CD4-positive, alpha-beta T cell treated with Interferon gamma for 1 hour (primary cell): Measurements from ENCODE around the gene MSI2.

Experiments used
- DNase-seq: peaks from one replicate; pipeline ENCODE4 v3.0.0-alpha.2; 2020

The MSI2 gene

DNA sequence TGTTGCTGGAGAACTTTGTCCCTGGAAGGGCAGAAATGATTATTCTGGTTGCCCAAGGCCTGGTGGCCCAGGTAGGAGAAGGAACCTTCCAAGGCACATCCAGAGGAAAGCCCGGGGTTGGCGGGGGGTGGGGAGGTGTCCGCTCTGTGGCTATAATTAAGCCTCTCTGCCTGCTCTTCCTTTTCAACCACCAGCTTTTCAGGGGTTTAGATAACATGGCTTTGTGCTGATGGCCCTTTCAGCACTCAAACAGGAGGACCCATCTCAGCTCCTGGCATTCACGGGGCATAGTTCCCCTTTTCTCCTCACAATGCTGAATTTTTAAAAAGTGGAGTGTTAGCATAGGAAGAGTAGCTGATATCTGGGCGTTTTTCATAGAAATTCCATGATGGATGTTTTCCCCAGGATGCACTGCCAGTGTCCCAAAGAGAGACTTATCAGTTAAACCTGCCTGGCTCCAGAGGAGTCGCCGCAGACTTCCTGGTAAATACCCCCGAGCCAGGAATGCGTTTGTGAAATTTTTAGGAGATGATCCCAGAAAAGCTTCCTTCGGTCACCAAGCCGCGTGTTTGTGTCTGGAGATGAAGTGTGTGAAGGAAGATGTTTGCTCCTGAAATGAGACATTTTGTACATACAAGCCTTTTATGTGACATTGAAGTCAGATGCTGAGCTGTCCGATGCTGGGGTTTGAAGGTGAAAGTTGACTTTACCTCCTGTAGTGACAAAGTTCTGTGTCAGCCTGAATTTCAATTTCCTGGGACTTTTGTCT is 188.5 kb downstream of the MSI2 start:
- DNase-seq: no peak

DNA sequence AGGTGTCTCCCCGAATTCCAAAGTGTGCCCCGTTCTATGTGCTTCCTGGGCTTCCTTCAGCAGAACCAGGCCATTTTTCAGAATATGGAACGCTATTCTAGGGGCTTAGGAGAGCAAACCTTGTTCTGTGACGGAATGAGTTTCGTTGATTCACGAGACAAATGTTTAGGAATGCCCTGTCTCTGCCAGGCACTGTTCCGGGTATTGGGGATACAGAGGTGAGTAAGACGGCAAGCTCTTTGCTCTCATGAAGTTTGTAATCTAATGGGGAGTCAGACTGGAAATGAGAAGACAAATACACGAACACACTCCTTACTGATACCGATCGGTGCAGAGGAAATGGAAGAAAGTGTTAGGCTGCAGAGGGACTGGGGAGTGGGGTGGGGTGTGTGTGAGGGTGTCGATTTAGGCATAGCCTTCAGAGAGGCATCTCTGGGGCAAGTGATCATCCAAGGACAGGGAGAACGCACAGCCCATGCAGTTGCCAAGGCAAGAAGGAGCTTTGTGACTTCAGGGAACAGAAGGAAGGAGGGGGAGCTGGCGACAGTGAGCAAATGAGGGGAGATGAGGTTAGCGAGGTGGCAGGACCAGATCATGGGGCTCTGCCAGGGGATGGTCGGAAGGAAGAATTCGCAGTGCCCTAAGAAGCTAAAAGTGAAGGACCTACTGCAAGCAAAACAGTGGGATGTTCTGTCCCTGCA is 189.6 kb downstream of the MSI2 start:
- no peak for DNase-seq

DNA sequence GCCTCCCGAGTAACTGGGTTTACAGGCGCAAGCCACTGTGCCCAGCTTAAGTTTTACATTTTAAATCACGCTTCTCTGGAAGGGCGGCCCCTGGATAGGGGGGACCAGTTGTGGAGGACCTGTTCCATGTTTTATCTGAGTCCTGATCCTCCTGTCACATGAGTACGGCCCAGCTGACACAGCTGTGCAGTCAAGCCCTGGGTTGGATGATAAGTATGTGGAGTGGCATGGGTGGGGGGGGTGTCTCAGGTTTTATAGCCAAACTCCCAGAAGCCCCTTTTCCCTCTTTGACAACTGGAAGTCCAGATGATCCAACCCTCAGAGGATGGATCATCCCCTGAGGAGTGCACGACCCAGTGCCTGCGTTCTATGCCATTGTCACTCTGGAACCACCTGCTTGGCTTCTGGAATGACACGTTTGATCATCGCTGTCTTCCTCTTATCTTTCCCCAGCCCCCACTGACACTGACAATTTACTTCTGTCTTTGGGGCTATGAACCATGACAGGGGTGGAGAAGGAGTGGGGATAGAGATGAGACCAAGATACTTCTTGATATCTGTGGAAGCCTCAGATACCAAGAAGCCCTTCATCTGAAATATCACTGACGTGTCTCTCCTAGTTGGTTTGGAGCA is 191.2 kb downstream of the MSI2 start:
- no peak for DNase-seq

DNA sequence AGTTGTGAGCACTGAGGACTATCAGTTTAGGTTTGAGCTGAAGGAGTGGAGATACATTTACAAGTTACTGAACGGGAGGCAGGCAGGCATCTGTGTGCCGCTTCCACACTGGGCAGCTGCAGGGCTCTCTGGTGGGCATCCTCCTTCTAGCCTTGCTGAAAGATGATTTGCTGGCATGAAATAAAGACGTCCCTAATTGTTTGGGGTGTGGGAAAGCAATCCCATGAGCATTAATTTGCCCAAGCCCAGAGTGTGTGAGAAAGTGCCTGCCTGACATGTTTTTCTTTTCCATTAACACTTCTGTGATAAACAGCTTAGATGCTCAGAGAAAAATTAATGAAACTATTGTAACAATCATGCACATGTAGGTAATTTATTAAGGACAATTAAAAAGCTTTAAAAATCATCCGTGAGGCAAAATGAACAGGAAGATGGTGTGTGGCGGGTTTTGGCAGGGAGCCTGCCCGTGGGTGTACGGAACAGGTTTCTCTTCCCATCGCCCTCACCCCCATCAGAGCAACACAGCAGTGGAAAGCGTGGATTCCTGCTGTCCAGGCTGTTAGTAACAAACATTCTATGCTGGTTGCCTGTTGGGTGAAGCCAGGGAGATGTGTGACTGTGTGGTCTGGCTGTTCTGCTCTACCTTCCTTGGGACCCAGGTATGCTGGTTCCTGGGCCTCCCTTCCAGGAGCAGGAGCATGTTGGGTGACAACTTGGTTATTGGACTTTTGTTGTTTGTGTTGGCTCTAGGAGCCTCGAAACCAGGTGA is 191.9 kb downstream of the MSI2 start:
- DNase-seq: no peak

DNA sequence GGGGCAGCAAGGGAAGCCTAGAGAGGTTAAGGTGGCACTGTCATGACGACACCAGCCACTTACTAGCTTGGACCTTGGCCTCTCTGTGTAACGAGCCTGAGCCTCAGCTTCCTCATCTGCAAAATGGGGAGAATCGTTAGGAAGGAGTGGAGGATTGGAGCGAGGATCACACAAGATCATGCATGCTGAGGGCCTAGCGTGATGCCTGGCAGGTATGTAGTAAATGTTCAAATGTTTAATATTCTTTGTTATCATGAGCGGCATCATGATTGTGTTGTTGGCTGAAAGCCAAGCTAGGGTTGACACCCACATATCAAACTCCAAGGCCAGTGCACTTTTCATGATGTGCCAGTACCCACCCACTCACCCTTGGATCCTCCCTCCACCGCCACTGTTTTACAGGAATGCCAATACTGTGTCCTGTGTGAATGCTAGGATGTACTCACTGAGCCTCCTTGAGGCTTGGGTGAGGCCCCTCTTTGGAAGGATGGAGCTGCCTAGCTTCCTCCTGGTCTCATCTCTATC is 192.5 kb downstream of the MSI2 start:
- no peak for DNase-seq

DNA sequence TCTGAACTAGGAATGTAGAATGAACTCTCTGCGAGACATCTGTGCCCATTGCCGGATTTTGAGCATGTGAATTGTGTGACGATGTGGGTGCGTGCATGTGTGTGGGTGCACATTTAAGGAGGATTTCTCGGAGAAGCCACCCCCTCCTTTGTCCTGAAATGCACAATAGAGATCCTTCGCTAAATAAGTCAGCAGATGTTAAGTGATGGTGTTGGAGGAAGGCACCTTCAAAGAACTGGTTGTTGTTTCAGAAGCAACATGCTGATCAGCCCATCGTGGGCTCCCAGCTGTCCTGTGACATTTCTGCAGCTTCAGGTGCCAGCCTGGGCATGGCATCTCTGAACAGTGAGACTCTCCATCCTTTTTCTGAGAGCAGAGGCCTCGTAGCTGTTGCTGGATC is 194.9 kb downstream of the MSI2 start:
- DNase-seq: no peak

DNA sequence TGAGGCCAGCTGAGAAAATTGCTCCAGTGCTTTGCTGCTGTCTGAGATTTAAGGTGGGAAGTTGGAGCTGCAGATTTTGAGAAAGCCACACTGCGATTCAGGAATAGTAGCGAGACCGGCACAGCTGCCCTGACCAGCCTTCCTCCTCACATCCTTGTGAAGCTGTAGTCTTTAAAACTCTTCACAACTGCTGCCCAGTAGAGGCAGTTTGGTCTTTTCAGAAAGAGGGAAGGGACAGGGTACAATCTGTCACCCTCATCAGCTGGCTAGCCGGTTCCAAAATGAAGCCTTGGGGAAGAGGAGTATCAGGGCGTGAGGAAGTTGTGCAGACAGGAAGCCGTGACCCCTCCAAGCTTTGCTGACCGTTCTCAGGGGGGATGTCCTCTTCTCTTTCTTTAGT is 195.3 kb downstream of the MSI2 start:
- DNase-seq: no peak

DNA sequence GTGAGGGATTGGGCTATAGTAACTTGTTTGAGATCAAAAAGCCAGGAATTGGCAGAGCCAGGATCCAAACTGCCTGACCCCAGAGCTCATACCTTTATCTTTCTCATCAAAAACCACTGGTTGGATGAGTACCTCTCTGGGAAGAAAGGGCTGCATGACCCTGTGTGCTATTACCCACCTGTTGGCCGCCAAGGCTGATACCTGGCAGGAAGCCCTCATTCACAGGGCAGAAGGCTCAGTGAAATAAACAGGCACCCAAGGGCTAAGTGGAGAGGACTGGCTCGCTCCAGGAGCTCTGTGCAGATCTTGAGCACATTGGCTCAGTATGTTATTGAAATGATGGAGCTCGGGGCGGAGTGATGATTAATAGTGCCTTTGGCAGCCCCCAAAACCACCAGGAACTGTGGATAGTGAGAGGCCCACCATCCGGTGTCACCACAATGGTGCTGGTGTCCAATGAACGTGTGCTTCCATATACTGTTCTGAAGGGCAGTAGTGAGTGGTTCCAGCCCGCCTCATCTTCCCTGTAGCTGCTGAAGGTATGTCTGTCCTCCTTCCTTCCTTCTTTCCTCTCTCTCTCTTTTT is 197.6 kb downstream of the MSI2 start:
- no peak for DNase-seq

DNA sequence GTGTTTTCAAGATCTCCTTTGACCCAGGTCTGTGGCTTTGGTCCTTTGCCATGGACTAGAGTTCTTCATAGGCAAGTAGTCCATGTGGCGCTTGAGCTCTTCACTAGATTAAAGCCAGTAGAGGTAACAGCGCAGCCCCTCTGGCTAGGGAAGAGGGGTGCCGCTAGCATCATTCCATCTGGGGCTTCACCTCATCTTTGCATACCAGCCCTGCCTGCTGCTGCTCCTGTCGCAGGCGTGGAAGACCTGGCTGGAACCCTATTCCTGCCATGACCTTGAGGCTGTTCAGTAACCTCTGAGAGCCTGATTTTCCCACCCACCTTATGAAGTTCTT is 198.4 kb downstream of the MSI2 start:
- no peak for DNase-seq

DNA sequence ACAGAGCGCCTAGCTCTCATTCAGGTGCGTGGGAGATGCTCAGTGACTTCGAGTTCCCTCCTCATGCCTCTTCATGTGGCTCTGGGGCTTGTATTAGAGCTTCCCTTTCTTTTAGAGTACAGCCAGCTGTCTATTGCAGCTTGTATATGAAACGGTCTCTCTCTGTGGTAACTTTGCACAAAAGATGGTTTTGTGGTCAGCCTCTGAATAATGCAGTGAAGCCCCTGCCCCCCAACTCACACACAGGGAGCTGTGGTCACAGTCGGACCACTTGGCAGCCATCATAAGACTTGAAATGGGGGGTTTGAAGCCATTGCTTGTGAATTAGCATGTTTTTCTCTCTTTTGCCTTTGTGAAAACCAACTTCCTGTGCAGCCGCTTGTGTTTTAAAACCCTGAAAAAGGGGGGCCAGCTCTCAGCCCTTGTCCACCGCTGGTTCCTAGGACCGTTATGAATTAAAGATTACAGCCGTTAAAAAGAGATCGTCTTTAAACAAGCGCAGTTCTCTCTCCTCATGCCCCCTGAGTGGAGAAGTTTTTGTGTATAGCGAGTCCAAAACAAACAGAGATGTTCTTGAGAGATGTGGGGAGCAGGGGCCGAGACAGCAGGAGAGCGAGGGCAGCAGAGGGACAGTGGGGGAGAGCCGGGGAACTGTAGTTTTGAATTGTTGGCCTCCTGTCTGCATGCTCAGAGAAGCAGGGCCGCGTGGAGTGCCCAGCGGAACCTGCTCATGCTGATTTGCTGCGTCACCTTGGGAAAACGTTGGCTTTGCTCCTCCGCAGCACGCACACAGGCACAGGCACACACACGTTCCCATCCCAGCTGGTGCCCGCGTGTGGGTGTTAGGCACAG is 199.0 kb downstream of the MSI2 start:
- peak; percentile 18 for DNase-seq

DNA sequence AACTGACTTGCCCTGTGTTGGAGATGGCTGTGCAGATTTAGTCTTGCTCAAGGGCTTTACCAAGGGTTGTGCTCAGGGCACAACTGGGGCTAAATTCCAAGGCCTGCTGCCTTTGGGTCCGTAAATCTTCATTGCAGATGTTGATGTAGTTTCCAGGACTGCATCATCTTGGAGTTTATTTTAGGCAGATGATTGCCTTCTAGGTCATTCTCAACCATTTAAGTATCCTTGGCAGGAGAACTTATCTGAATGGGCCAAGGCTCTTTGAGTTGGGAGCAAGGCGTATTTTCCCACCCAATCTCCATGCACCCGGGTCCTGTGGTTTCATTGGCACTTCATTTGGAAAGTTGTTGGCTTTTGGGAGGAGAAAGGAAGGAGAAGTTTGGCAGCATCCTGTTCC is 200.3 kb downstream of the MSI2 start:
- DNase-seq: no peak

DNA sequence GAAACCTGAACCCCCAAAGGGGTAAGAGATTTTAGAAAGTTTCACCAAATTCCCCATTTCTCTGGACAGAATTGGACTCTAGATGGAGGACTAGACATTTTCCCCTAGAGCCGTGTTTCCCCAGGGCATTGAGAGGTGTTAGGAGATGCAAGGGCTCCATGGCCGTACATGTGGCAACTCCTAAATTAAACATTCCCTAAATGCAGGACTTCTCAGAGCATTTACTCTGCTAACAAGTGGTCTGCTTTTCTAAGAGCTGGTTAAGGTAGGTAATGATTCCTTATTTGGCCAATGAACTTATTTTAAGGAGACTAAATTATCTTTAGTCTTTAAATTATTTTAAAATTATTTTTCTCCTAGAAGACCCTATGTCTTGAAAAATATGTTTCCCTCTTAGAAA is 200.9 kb downstream of the MSI2 start:
- no peak for DNase-seq

DNA sequence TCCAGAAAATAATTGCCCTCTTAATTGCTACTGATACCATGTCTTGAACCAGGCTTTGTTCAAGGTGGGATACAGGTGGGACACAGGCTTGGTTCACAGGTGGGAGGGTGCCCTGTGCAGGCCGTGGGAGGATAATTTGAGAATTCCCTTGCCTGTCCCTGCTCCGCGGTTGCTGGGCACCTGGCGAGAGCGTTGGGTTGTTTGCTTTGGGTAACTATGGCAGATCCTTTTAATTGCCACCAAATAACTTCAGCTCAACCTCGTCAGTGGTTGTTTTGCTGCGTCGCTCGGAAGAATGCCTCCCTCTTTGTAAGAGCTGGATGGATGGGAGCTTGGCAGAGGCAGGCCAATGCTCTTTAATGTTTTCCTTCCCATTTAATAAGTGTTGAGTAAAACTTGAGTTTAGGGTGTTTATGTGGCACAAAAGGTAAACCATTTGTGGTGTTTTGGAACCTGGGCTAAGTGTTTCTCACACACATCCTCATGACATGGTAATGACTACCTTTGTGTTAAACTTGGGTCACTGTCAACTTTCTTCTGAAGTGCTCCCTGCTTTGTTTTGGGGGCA is 202.5 kb downstream of the MSI2 start:
- no peak for DNase-seq

DNA sequence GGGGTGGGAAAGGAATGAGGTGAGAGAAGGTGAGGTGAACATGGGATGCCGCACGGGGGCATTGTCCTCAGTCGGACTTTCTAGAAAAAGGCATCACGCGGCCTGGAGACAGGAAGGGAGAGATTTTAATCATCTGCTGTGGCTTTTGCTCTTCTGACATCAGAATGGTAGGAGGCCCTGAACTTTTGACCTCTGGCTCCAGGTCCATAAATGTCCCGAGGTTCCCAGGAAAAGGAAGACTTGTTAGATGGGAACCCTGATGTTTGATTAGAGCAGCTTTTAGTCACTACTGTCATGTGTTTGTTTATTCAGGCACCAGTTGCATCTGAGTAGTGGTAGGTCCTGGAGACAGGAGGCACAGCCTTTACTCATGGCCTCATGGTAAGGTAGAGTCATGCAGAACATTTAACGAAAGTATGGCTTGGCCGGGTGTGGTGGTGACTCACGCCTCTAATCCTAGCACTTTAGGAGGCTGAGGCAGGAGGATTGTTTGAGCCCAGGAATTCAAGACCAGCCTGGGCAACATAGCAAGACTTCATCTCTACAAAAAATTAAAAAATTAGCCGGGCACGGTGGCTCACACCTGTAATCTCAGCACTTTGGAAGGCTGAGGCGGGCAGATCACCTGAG is 203.1 kb downstream of the MSI2 start:
- no peak for DNase-seq

DNA sequence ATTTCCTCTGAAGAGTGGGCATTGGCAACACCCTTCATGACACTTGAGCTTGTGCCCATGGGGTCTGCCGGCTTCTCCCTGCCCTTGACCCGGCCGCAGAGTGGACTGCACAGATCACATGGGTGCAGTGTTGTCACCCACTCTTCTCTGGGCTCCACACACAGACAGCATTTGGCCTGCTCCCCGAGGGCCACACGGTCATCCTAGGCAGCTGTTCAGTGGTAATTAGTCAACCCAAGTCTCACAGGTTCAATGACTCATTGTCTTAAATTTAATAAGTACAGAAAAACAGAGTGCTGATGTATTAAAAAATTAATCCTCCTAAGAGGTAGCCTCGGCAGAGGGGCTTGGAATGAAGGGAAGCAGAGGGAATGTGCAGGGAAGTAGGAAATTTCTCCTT is 204.8 kb downstream of the MSI2 start:
- no peak for DNase-seq

DNA sequence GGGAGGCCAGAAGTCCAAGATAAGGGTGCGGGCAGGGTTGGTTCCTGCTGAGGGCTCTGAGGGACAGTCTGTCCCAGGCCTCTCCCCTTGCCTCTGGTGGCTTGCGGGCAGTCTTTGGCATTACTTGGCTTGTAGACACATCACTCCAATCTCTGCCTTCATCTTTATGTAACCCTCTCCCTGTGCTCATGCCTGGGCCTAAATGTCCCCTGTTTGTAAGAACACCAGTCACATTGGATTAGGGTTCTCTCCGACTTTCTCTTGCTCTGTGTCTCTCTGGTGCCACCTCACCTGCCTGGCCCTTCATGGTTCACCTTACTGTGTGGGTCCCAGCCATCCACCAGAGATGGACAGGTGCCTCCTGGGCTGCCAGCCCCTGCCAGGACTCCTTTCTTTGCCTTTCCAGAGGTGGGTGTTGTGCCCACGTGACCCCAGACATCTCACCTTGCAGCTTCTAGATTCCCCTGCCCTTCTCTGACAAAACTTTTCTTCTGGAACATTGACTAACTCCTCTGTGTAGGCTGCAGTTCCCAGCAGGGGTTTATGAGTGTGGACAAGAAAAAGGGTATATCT is 205.8 kb downstream of the MSI2 start:
- no peak for DNase-seq

DNA sequence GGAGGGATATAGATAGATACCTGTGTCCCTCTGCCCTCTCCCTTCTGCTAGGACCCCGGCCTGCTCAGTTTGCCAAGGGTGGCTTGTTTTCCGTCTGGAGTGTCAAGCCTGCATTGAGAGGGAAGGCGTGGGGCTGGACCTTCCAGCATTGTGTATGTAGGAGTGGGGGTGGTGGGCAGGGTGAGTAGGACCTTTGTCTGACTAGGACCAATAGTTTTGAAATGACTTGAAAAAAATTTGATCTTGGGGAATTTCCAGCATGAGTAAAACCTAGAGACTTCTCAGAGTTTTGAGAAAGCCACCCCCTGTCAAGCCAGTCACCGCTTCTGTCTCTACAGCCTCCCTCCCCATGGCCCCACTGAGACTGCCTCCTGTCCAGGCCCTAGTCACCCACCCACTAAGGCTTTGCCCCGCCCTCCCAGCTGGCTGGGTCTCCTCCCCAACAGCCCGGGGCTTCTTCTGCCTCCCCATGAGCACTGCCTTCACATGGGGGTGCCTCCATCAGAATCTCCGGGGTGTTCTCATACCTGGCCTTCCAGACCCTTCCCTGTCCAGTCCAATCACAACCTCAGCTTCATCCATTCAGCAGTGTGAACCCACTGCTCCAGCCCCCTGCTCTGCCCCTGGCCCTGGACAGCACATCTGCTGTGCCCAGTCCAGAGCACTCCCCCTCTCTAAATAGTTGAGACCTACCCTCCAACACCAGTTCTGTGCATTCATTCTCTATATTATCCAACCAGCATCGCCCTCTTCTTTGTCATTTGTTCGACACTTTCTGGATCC is 207.0 kb downstream of the MSI2 start:
- DNase-seq: no peak

DNA sequence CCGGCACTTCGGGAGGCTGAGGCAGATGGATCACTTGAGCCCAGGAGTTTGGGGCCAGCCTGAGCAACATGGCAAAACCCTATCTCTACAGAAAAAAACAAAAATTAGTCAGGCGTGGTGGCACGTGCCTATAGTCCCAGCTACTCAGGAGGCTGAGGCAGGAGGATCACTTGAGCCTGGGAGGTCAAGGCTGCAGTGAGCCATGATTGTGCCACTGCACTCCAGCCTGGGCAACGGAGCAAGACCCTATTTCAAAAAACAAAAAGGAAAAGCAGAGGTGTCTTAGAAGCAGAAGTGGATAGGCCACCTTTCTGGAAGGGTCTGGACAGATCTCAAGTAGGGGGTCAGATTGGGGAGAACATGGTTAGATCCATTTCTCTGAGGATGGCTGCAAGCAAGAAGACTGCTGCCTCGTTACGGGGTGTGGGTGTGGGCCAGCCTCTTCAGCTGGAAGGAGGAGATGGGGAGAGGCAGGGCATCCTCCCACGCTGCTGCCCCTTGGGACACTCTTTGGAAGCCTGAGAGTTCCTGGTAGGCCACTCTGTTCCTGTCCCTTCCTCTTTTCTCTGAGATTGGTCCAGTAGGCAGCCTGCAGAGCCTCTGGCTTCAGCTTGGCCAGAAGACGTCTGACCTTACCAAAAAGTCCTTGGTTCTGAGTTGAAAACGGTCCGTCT is 208.0 kb downstream of the MSI2 start:
- DNase-seq: no peak

DNA sequence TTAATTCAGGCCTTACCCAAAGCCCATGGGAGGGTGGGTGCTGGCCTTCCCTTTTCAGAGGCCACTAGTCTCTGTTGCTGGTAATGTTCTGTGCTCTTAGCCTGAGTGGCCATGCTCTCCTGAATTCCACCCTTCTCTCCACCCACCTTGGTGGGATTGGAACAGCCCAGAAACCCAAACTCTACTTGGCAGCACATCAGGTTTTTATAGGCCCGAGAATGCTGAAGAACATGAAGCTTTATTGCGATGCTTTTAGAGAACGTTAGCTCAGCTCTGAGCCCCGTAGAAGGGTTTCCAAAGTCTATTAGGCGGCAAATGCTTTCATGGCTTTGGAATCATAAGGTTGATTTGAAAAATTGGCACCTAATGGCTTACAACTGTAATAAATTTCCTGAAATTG is 209.3 kb downstream of the MSI2 start:
- no peak for DNase-seq
